GM10266 (cell line): ENCODE results near the gene TBX4.

Experiments
- DNase-seq: peaks from one replicate; pipeline ENCODE4 v3.0.0; 2012; ENCODE audit errors: extremely low spot score
- TF ChIP-seq, protein P1 (sequence below): IDR thresholded peaks from 2 replicates; pipeline ENCODE4 v1.5.1; 2012; ENCODE audit warnings: mild to moderate bottlenecking, low read depth; ENCODE audit not compliant: control insufficient read depth, insufficient read depth; ENCODE audit errors: missing control alignments

The TBX4 gene

GRCh38 chr17:61420745-61421398 lies 31.4 kb upstream of the TBX4 start:
- TF ChIP-seq, protein P1, sequence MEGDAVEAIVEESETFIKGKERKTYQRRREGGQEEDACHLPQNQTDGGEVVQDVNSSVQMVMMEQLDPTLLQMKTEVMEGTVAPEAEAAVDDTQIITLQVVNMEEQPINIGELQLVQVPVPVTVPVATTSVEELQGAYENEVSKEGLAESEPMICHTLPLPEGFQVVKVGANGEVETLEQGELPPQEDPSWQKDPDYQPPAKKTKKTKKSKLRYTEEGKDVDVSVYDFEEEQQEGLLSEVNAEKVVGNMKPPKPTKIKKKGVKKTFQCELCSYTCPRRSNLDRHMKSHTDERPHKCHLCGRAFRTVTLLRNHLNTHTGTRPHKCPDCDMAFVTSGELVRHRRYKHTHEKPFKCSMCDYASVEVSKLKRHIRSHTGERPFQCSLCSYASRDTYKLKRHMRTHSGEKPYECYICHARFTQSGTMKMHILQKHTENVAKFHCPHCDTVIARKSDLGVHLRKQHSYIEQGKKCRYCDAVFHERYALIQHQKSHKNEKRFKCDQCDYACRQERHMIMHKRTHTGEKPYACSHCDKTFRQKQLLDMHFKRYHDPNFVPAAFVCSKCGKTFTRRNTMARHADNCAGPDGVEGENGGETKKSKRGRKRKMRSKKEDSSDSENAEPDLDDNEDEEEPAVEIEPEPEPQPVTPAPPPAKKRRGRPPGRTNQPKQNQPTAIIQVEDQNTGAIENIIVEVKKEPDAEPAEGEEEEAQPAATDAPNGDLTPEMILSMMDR: no peak
- DNase-seq: no peak

GRCh38 chr17:61421460-61421859 lies 30.8 kb upstream of the TBX4 start:
- TF ChIP-seq, protein P1: no peak
- DNase-seq: no peak

DNA sequence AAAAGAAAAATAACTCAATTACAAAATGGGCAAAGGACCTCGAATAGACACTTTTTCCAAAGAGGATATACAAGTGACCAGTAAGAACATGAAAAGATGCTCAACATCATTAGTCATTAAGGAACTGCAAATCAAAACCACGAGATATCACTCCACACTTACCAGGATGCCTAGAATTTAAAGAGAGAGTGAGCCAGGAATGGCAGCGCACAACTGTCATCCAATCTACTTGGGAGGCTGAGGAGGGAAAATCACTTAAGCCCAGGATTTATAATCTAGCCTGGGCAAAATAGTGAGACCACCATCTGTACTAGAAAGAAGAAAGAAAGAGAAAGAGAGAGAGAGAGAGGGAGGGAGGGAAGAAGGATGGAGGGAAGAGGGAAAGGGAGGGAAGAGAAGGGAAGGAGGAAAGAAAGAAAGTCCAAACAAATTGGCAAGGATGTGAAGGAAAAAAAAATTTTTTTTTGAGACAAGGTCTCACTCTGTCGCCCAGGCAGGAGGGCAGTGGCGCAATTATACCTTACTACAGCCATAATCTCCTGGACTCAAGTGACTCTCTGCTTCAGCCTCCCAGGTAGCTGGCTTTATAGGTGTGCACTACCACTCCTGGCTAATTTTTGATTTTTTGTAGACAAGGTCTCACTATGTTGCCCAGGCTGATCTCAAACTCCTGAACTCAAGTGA lies 30.0 kb upstream of the TBX4 start:
- DNase-seq: no peak
- TF ChIP-seq, protein P1: no peak

- TF ChIP-seq, protein P1: no peak
- no peak for DNase-seq
Observed at GRCh38 chr17:61422869-61423268, 29.4 kb upstream of the TBX4 start.

GRCh38 chr17:61423967-61424649 lies 28.1 kb upstream of the TBX4 start:
- no peak for DNase-seq
- TF ChIP-seq, protein P1: no peak

- TF ChIP-seq, protein P1: no peak
- DNase-seq: no peak
Observed at GRCh38 chr17:61425682-61426481, 26.3 kb upstream of the TBX4 start.
